ENCODE results near the gene C2orf76.

DNA sequence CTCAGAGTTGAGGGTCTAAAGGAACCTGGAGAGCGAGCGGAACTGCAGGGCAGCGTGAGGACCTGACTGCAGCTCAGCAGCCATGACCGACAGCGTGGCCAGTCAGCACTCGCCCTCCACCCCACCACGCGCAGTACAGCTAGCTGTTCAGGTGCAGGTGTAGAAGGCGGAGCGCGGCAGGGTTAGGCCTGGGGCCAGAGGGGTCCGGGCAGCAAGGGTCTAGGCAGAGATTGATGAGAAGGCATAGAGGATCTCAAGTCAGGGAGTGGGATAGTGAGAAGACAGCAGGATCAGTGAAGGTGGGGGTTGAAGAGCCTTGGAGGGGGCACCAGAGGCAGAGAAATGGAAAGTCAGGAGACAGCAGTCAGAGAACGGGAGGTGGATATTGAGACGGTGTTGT is 72.0 kb downstream of the C2orf76 start:
- TF ChIP-seq EZH2phosphoT487 (IDR thresholded peaks at IDR 0.05; ENCODE audit: insufficient read depth, low read depth) (no peak), EZH2 (IDR thresholded peaks at IDR 0.05; ENCODE audit: insufficient read depth, poor library complexity, severe bottlenecking) (no peak)
